ENCODE results near the gene TMC1.

Gene TMC1

GRCh38 chr9:72576087-72576486 is 54.7 kb downstream of the TMC1 start:
- DNase-seq = no peak

DNA sequence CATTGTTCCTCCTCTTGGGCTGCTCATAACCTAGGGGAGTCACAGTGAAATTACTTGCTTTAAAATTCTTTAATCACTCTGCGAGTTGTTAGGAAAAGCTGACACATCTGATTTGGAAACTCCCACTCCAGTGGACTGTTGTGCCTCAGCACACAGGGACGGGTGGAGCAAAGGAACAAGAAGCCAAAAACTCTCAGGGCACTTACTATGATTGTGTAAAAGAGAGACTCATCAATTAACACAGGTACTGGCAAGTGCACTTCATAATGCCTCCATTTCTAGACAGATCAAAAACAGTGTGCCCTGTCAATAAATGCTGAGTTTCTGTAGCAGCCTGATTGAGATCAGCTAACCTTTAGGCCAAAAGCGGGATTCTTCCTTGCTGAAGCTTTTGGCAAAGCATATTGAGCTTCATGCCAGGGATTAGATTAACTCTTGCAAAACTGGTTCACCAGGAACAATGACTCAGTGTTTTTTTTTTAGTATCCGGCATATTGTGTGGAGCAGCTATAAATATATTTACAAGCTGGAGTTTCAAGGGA is 55.9 kb downstream of the TMC1 start:
- DNase-seq = no peak

DNA sequence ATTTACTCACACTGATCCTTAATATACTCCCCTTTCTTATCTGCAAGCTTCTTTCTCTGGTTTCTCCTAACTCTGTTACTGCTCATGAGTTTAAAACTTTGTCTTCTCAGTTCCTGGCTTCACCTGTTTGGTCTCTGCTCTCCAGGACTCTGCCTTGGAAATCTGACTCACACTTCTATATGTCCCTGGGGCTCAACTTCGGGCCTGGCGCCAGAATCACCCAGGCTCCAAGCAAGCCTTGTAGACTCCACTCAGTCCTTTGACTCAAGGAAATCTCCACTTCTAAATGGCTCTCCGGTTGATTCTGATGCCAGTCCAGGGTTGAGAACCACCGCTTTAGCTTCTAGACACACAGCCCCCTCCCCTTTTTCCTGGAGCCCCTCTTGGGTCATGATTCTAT is 57.8 kb downstream of the TMC1 start:
- DNase-seq = no peak

GRCh38 chr9:72579880-72580550 is 58.6 kb downstream of the TMC1 start:
- no peak for DNase-seq

- DNase-seq = no peak
Observed at GRCh38 chr9:72581694-72582093, 60.3 kb downstream of the TMC1 start.

GRCh38 chr9:72583370-72583769 is 62.0 kb downstream of the TMC1 start:
- no peak for DNase-seq

- DNase-seq = peak in 1 of 2 experiments; percentile 12
Observed at GRCh38 chr9:72586388-72587130, 65.2 kb downstream of the TMC1 start.

DNA sequence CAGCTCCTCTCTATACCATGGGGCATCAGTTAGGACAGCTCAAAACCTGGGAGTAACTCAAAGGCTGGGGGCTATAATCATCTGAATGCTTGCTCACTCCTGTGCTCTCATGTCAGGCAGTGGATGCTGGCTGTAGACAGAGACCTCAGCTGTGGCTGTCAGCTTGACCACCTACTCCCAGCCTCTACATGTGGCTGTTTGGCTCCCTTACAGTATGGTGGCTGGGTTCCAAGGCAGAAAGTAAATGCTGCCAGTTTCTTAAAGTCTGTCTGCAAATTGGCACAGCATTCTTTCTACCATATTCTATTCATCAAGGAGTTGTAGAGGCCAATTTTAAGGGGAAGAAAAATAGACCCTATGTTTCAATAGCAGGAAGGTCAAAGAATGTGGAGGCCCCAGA is 66.9 kb downstream of the TMC1 start:
- DNase-seq = no peak

- DNase-seq = no peak
Observed at GRCh38 chr9:72589667-72590521, 68.5 kb downstream of the TMC1 start.

GRCh38 chr9:72590824-72591223 is 69.4 kb downstream of the TMC1 start:
- no peak for DNase-seq

DNA sequence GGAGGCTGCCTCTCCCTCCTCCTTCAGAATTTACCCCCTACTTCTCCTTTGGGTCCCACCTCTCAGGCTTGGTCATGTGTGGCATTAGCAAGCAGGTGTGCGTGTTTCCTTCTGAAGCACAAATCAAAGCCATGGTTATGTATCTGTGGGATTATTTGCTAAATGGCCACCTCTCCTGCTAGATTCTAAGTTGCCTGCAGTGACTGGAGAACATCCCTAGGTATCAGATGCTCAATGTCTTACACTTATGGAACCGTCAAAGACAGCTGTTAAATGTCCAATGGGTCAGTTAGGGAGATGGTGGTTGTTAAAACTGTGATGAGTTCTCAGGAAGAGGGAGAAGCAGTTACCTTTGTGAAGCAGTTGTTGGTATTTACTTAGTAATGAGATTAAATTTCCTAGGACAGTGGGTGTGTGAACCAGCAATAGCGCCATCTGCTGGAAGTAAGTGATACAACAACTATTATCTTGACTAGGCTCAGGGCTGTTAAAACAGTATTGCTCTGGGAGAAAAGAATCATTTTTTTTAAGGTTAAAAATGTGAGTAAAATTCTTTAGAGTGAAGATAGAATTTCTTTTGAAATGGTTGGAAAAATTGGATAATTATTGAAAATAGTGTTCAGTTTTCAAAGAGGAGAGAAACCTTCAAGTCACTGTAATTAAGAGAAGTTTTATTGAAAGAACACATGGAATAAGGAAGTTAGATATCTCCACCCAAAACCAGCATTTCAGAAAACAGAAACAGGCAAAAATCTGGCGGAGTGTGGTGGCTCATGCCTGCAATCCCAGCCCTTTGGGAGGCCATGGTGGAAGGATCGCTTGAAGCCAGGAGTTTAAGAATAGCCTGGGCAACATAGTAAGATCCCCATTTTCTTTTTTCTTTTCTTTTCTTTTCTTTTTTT is 71.3 kb downstream of the TMC1 start:
- DNase-seq = peak in 1 of 2 experiments; percentile 15

GRCh38 chr9:72596451-72597180 is 75.2 kb downstream of the TMC1 start:
- no peak for DNase-seq

DNA sequence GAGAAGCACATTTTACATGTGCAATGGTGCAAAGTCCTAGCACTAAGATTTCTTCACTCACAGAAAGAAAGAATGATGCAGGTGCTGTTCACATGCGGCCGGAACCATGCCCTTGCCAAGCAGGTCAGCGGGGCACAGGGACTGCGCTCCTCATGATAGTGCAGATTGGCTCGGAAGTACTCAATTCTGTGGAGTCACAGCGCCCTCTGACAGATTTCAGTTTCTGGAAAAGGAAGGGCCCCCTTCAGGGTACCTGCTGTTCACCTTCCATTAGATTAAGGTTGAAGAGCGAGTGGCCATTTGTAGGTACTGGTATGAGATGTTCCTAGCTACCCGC is 75.7 kb downstream of the TMC1 start:
- no peak for DNase-seq

DNA sequence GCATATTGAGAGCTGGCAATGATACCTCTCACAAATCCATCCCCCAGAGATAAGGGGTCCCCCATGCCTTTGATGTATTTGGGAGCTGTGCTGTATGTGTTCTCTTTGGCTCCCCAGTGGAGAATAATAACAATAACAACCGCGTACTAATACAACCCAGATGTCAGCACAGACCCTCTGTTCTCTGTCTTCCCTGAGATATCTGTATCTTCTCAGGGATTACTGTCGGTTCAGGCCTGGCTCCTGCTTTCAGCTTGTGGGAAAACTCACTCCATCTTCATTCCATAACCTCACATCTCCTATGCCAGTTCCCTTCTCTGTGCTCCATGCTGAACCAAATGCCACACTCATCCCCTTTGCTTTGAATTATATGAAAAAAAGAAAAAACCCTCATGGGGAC is 76.2 kb downstream of the TMC1 start:
- DNase-seq = no peak

DNA sequence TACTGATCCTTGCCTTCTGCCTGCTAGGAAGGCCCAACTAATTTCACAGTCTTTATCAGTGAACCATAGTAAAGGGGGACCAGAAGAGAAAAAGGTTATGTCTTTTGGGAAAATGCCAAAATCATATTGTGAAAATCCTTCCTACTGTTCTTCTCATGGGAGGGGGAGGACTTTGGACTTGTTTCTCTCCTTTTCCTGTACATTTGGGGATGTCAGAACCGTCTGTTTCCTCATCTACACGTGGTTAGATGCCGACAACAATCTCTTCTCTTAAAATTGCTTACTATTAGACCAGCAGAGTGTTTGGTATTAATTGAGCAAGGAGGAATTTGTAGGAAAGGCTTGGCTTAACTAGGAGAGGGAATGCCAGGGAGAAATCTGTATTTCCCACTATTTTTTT is 77.2 kb downstream of the TMC1 start:
- DNase-seq = no peak

DNA sequence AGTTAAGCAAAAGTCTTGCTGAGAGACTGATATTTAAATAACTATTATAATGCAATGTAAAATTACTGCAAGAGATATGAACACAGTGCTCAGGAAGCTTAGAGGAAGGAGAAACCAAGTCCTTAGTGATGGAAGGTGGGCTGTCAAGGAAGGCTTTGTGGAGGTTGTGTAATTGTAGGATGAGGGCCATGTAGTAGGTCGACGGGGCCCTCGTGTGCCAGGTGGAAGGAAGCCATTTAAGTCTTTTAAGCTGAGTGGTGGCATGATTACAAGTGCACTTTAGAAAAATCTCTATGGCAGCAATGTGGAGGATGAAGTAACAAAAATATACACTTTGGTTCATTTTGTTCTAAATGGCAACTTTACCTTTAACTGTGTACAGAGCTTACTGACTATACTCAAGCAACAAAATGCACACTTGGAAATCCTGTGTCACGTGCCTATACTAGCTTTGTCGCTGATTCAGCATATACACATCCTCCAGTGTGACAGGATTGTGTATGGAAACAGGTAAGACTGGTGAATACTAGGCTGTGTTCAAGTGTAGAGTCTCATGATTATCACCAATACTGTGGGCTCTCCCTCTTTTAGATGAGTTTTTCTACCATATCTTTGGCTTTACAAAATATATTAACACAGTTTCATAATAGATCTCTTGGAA is 78.6 kb downstream of the TMC1 start:
- no peak for DNase-seq

GRCh38 chr9:72600671-72601070 is 79.3 kb downstream of the TMC1 start:
- DNase-seq = no peak

- DNase-seq = no peak
Observed at GRCh38 chr9:72601615-72602014, 80.2 kb downstream of the TMC1 start.

DNA sequence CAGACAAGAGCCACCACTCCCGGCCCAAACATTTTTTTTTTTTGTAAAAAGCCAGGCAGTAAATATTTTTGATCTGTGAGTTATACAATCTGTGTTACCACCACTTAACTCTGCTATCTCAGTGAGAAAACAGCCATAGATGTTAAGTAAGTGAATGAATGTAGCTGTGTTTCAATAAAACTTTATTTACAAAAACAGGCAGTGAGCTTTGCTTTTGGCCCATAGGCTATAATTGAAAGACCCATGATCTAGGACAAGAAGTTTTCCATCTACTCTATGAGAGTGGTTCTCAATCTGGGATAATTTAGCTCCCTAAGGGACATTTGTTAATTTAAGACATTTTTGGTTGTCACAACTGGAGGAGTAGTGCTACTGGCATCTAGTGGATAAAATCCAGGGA is 91.0 kb downstream of the TMC1 start:
- DNase-seq = no peak

DNA sequence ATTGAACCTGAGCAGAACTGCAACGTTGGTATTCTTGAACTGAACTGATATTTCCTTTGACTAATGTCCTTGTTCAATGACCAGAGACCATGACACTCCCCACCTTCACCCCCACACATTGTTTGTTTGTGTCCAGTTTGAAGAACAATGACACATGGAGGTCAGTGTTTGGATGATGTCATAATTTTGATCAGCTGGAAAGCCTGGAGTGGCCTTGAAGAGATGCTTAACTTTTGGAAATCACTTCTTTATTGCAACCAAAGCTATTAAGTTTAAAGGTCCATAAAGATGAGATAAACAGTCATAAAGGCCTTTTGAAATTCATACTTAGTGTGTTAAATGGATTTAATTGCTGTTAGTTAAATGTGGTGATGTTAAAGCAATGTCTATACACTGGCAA is 92.7 kb downstream of the TMC1 start:
- no peak for DNase-seq

DNA sequence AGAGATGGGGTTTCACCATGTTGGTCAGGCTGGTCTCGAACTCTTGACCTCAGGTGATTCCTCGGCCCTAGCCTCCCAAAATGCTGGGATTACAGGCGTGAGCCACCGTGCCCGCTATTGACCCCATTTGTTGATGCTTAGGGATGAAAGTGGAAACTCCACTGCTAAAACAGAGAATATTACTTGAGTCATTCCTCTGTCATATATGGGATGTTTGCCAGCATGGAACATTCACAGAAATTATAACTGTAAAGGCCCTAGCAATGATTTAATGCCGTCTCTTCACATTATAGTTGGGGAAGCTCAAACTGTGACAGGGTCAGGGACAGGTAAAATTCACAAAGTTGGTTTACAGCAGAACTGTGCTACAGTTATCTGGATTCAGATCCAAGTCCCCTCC is 94.5 kb downstream of the TMC1 start:
- DNase-seq = no peak
